HUES64 (cell line): ENCODE data around the gene MDH2.
"Not testable (repeated sequence)": the region's sequence is repeated elsewhere in the genome, so short reads cannot be mapped to it uniquely, and the experiment has no call there.

Source experiments
- H3K27ac ChIP-seq: 2 replicates; pipeline ENCODE4 v1.7.0; 2013; ENCODE audit warnings: low read depth, low read length, inconsistent platforms
- H3K27me3 ChIP-seq: 2 replicates; pipeline ENCODE4 v1.6.1; 2013; ENCODE audit warnings: mild to moderate bottlenecking, low read length; ENCODE audit not compliant: insufficient read depth
- H3K36me3 ChIP-seq: 2 replicates; pipeline ENCODE4 v1.6.1; 2013; ENCODE audit warnings: mild to moderate bottlenecking, low read length; ENCODE audit not compliant: insufficient read depth
- H3K4me1 ChIP-seq: 2 replicates; pipeline ENCODE4 v1.6.1; 2013; ENCODE audit warnings: mild to moderate bottlenecking, low read length, moderate library complexity; ENCODE audit not compliant: insufficient read depth
- H3K4me3 ChIP-seq: 2 replicates; pipeline ENCODE4 v1.5.1; 2013; ENCODE audit warnings: mild to moderate bottlenecking, low read length, moderate library complexity
- H3K9ac ChIP-seq: 2 replicates; pipeline ENCODE4 v1.6.1; 2013; ENCODE audit warnings: mild to moderate bottlenecking, low read depth, low read length
- H3K9me3 ChIP-seq: 2 replicates; pipeline ENCODE4 v1.6.1; 2013; ENCODE audit warnings: low read depth, low read length; ENCODE audit not compliant: insufficient read depth
- WGBS: fragments of 150-250, 120-280 bp; methylation state at CpG from one replicate; pipeline ENCODE4 v1.1.7; 2013; ENCODE audit warnings: missing lambda C conversion rate; 5-methylcytosine and 5-hydroxymethylcytosine counted together

Gene MDH2

GRCh38 chr7:76018520-76018919, 29.4 kb upstream of the MDH2 start:
- H3K4me3 ChIP-seq, H3K27me3 ChIP-seq, H3K4me1 ChIP-seq, H3K27ac ChIP-seq, H3K9me3 ChIP-seq, H3K9ac ChIP-seq: not testable (repeated sequence)
- peaks cover 44% of the 10 kb centered on the region for H3K36me3 ChIP-seq
- WGBS, result 99% methylated on average over 3 of the region's 4 CpGs

GRCh38 chr7:76020031-76020714, 27.7 kb upstream of the MDH2 start:
- Histone ChIP-seq H3K36me3 (peaks cover 41% of the 10 kb centered on the region), H3K4me1 (no peaks in the 10 kb centered on the region), H3K9me3 (no peaks in the 10 kb centered on the region), H3K4me3 (no peak overlapping the region), H3K9ac (no peak overlapping the region), H3K27me3 (no peaks in the 10 kb centered on the region), H3K27ac (no peak overlapping the region)
- WGBS, result 58% methylated on average over 6 of the region's 6 CpGs

GRCh38 chr7:76022026-76022780, 25.7 kb upstream of the MDH2 start:
- Histone ChIP-seq H3K4me1 (no peaks in the 10 kb centered on the region), H3K27me3 (no peaks in the 10 kb centered on the region), H3K9me3 (no peaks in the 10 kb centered on the region), H3K4me3 (no peak overlapping the region), H3K9ac (no peak overlapping the region), H3K27ac (no peak overlapping the region), H3K36me3 (peaks cover 32% of the 10 kb centered on the region)
- WGBS, result 94% methylated on average over 7 of the region's 7 CpGs

- Histone ChIP-seq H3K36me3 (peaks cover 33% of the 10 kb centered on the region), H3K4me1 (no peaks in the 10 kb centered on the region), H3K4me3 (no peak overlapping the region), H3K27me3 (no peaks in the 10 kb centered on the region), H3K9ac (no peak overlapping the region), H3K9me3 (no peaks in the 10 kb centered on the region), H3K27ac (no peak overlapping the region)
- WGBS, result 68% methylated on average over 4 of the region's 4 CpGs
These were observed 24.9 kb upstream of the MDH2 start for GRCh38 chr7:76023002-76023401.

GRCh38 chr7:76029682-76030081, 18.2 kb upstream of the MDH2 start:
- not testable (repeated sequence) for H3K27me3 ChIP-seq, H3K4me1 ChIP-seq, H3K4me3 ChIP-seq, H3K9me3 ChIP-seq, H3K27ac ChIP-seq, H3K9ac ChIP-seq
- H3K36me3 ChIP-seq, result peaks cover 22% of the 10 kb centered on the region
- WGBS, result 91% methylated on average over 7 of the region's 7 CpGs

- H3K9ac ChIP-seq, result no peak overlapping the region
- no peak overlapping the region for H3K4me3 ChIP-seq
- H3K27me3 ChIP-seq, result no peaks in the 10 kb centered on the region
- H3K27ac ChIP-seq, result no peak overlapping the region
- no peaks in the 10 kb centered on the region for H3K4me1 ChIP-seq
- H3K9me3 ChIP-seq, result no peaks in the 10 kb centered on the region
- 100% methylated on average over 1 of the region's 1 CpG for WGBS
- H3K36me3 ChIP-seq, result peaks cover 20% of the 10 kb centered on the region
These were observed 15.9 kb upstream of the MDH2 start for GRCh38 chr7:76031964-76032363.

GRCh38 chr7:76037310-76037709, 10.6 kb upstream of the MDH2 start:
- no peaks in the 10 kb centered on the region for H3K4me1 ChIP-seq
- H3K36me3 ChIP-seq, result peaks cover 4% of the 10 kb centered on the region; the same call in 1 of the 2 replicates
- 94% methylated on average over 5 of the region's 5 CpGs for WGBS
- no peak overlapping the region for H3K9ac ChIP-seq
- no peak overlapping the region for H3K27ac ChIP-seq
- H3K9me3 ChIP-seq, result no peaks in the 10 kb centered on the region
- no peaks in the 10 kb centered on the region for H3K27me3 ChIP-seq
- H3K4me3 ChIP-seq, result no peak overlapping the region

GRCh38 chr7:76040126-76040525, 7.8 kb upstream of the MDH2 start:
- Histone ChIP-seq H3K27ac (no peak overlapping the region), H3K4me3 (no peak overlapping the region), H3K27me3 (no peaks in the 10 kb centered on the region), H3K9ac (no peak overlapping the region), H3K4me1 (no peaks in the 10 kb centered on the region), H3K9me3 (no peaks in the 10 kb centered on the region), H3K36me3 (peaks cover 4% of the 10 kb centered on the region; the same call in 1 of the 2 replicates)
- WGBS, result 94% methylated on average over 6 of the region's 6 CpGs

- H3K9me3 ChIP-seq, result no peaks in the 10 kb centered on the region
- 96% methylated on average over 7 of the region's 7 CpGs for WGBS
- no peak overlapping the region for H3K9ac ChIP-seq
- no peak overlapping the region for H3K4me3 ChIP-seq
- H3K27me3 ChIP-seq, result no peaks in the 10 kb centered on the region
- H3K36me3 ChIP-seq, result peaks cover 14% of the 10 kb centered on the region
- H3K4me1 ChIP-seq, result peaks cover 7% of the 10 kb centered on the region
- no peak overlapping the region for H3K27ac ChIP-seq
These were observed 3.5 kb upstream of the MDH2 start for GRCh38 chr7:76044375-76044865.

GRCh38 chr7:76047305-76047810, 548 bp upstream of the MDH2 start:
- peaks cover 9% of the 10 kb centered on the region for H3K4me1 ChIP-seq
- H3K36me3 ChIP-seq, result peaks cover 27% of the 10 kb centered on the region
- H3K27ac ChIP-seq, result peak overlapping the region; percentile 89
- H3K4me3 ChIP-seq, result peak overlapping the region; percentile 99
- no peaks in the 10 kb centered on the region for H3K9me3 ChIP-seq
- 5% methylated on average over 21 of the region's 21 CpGs for WGBS
- no peaks in the 10 kb centered on the region for H3K27me3 ChIP-seq
- peak overlapping the region; percentile 97 for H3K9ac ChIP-seq

- WGBS, result 2% methylated on average over 9 of the region's 9 CpGs
- Histone ChIP-seq H3K9ac (peak overlapping the region; percentile 97), H3K4me1 (peaks cover 9% of the 10 kb centered on the region), H3K27me3 (no peaks in the 10 kb centered on the region), H3K9me3 (no peaks in the 10 kb centered on the region), H3K36me3 (peaks cover 33% of the 10 kb centered on the region), H3K4me3 (peak overlapping the region; percentile 99), H3K27ac (peak overlapping the region; percentile 89)
These were observed 722 bp downstream of the MDH2 start for GRCh38 chr7:76048668-76048988.
